Activated CD4-positive, CD25-positive, alpha-beta regulatory T cell treated with anti-CD3 and anti-CD28 coated beads, Interleukin-2, amount 50 U/mL, for 16 hours (primary cell): ENCODE results near the gene CNN3.

Source experiments
- DNase-seq: peaks from one replicate; pipeline ENCODE4 v3.0.0-alpha.2; 2020; ENCODE audit warnings: low read depth, low spot score

The CNN3 gene

GRCh38 chr1:94926915-94927404 is at the start of gene CNN3:
Gene CNN3 (minus strand): TSS chr1:94927110. CDS start chr1:94926894, 216 bp downstream.
- DNase-seq = peak; percentile 26

GRCh38 chr1:94974824-94975223 is 47.9 kb upstream of the CNN3 start:
- DNase-seq = no peak

DNA sequence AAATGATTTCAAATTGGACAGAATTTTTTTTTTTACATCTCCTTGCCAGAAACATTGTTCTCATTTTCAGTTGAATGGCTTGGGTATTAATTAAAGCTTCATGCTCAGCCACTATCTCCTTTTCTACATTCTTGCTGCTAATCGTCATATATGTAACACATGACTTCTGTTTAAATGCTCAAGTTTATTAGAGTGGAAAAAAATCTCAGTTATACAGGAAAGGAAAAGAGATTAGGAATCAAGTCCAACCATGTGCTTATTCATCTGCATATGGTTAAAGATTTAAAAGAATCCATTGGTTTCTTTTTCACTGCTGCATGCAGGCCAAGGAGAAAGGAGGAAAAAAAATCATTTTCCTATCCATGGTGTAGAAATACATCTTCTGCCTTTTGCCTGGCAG is 47.3 kb upstream of the CNN3 start:
- DNase-seq = no peak

- DNase-seq = no peak
These were observed 46.5 kb upstream of the CNN3 start for GRCh38 chr1:94973309-94973922.

- DNase-seq = no peak
These were observed 44.6 kb upstream of the CNN3 start for GRCh38 chr1:94971491-94971924.

DNA sequence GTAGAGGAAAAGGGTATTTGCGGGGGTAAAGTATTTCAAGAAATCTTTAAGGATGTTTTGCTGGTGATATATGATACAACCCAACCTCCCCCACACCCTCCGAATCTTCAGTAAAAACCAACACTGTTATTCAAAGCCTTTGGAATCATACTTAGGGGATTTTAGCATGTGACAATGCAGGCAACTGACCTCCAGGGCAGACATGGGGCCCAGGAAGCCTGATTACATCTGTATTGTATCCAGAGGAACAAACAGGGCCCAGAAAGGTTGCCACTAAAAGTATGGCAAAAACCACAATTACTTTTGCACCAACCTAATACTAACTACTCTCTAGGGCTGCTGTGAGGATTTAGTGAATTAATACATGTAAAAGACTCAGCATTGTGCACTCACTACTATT is 43.9 kb upstream of the CNN3 start:
- DNase-seq = no peak

DNA sequence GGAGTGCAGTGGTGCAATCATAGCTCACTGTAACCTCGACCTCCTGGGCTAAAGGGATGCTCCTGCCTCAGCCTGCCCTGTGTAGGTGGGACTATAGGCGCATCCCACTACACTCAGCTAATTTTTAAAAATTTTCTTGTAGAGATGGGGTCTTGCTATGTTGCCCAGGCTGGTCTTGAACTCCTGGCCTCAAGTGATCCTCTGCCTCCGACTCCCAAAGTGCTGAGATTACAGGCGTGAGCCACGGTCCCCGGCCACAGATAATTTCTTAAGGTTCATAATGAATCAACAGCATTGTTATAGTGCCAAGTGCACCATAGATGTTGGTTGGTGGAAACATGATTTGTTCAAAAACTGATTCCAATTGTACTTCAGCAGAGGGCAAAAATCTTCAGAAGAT is 42.2 kb upstream of the CNN3 start:
- no peak for DNase-seq

DNA sequence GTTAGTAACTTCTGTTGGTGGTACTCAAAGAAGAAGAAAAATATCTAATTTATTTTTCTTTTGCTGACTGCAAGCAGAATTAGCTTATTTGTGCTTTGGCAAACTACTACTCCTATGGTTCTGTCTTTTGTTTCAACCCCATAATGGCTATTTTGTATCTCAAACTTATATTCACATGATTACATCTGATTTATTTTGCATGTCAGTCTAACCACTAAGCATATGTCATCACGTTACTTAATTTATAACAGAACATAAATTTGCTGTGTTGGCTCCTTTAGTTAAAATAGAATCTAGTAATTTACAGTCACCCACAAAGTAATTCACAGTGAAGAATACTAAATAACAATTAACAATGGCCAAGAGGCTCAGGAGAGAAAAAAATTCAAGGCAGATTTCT is 39.1 kb upstream of the CNN3 start:
- DNase-seq = no peak

DNA sequence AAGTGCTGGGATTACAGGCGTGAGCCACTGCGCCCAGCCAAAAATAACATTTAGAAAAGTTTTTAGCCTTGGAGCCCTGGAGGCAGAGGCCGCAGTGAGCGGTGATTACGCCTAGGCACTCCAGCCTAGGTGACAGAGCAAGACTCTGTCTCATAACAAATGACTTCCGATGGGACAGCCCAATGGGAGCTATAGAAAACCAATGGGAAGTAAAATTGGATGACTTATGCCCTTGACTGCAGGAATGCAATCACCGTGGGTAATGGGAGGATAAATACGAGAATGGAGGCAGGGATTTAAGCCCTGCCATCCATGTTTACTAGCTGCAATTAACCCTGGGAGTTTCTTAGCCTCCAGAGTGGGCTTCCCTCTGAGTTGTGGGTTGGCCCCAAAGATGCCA is 37.0 kb upstream of the CNN3 start:
- DNase-seq = no peak

GRCh38 chr1:94962409-94963265 is 35.7 kb upstream of the CNN3 start:
- no peak for DNase-seq

DNA sequence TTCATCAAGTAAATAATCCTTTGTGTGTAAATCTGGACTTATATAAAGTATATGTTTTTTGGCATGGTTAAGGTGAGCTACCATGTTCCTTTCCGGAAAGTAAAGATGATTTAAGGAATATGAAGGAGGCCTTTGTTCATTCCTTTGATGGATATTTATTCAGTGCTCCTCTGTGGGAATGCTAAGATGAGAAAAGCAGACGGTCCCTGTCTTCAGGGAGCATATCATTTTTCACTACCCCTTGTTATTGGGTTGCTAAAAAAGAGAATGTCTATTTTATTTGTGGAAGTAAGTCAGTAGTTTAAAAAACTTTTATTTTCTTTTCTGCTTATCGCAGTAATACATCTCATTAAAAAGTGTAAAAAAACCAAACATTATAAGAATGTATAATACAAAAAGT is 35.1 kb upstream of the CNN3 start:
- DNase-seq = no peak

- DNase-seq = no peak
These were observed 34.7 kb upstream of the CNN3 start for GRCh38 chr1:94961582-94961981.

GRCh38 chr1:94958081-94958480 is 31.2 kb upstream of the CNN3 start:
- no peak for DNase-seq

DNA sequence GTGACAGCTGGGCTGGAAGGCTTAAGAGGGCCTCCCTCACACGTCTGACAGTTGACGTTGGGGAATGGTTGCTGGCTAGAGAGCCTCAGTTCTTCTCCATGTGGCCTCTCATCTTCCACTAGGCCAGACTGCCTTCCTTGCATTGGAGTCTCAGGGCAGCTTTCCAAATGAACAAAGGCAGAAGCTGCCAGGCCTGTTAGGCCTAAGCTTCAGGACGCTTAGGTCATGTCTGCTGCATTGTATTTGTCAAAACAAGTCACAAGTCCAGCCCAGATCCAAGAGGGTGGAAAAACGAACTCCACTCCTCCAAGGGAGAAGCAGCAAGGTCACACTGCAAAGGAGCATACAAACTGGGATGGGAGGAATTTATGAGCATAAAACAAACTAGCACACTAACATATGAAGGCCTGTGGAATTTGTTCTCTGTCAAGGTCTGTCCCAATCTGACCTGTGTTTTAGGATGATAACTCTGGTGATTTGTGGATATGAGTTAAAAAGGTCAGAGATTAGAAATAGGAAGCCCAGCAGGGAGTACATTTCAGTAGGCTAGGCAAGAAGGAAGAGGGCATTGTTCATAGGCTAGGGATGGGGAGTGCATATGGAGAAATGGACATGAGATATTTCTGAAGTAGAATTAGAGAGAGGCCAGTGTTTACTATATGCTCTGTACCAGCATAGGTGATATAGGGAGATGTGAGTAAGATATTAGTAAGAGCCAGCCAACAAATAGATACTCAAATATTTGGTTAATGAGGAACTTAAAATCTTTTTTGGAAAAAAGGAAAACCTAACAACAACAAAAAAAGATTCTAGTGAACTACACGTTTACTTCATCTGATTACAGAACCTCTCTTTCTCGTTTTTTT is 29.1 kb upstream of the CNN3 start:
- no peak for DNase-seq

DNA sequence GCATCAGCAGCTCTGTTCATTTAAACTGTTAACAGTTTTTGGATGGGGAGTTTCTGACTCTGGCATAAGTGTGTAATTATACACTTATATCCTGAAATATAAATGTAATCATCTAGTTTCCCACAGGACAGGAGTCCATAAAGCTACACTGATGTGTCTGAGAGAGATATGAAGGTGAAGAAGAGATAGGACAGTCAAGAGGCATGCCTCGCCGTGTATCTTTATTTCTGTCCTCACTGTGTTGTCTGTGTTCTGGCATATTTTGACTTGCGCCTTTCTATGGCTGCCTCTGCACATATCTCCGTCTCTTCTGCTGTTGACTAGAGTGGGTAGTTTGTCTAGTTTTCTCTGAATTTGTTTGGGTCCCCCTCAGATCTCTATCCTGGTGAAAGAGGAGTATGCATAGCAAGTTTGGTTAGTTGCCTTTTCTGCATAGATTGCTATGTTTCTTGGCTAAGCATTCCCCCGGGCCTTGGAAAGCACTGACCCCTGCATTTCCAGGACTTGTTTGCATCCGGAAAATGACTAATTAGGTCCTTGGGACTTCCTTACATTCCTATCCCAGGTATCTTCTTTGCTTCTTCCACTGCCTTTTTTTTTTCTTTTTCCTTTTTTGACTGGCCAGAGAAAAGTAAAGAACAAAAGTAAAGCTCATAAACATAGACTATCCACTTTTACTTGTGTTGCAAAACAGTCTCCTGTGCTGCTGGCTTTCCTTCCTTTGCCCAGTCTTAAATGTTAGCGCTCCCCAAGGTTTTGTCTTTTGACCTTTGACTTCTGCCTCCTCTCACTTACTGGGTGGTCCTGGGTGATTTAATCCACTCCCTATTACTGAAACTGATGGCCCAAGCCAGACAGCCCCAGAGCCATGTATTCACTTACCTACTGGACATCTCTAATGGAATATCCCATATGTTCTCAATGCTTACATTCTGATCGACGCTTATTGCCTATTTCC is 27.6 kb upstream of the CNN3 start:
- no peak for DNase-seq

DNA sequence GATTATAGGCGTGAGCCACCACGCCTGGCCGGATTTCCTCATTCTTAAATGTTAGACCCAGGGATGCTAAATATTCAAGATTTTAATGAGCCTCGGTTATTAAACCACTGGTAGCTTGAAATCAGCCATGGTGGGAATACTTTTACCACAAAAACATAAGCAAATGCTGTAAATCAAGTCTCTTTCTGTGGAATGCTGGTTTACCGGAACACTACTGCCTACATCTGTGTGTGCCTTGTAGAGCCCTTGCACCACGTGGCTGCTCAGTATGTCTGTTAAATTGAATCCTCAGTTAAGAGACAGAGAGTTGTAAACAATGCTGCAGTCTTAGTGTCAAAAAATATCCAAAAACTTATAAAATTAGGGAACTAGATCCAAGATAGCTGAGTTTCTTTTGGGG is 26.8 kb upstream of the CNN3 start:
- no peak for DNase-seq

GRCh38 chr1:94953107-94953506 is 26.2 kb upstream of the CNN3 start:
- no peak for DNase-seq

GRCh38 chr1:94952539-94952938 is 25.6 kb upstream of the CNN3 start:
- no peak for DNase-seq

DNA sequence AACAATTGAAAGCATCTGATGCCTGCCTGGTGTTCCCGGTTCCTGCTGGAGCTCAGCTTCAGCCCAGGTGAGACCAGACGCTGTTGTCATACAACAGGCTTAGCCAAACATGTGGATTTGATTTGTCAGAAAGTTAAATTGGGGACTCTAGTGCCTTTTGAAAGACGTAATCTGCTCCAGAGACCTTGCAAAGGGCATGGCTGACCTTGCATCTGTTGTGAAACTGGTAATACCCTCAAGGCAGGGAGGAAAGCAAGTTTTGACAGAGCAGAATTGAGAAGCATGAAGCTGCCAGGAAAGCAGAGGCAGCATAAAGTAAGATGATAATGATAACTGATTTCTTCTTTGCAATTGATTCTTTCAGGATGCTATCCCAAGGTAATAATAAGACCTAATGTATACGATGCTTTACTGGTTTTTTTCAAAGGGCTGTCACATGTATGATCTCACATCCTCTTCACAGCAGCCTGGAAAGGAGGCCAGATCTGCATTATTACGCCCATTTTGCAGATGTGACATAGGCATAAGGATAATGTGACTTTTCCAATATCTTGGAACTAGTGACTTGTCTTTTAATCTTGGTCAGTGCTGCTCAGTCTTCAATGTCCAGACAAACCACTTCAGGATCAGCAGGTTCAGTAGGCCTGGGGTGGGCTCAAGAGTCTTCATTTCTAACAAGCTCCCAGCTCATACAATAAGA is 24.7 kb upstream of the CNN3 start:
- DNase-seq = no peak

DNA sequence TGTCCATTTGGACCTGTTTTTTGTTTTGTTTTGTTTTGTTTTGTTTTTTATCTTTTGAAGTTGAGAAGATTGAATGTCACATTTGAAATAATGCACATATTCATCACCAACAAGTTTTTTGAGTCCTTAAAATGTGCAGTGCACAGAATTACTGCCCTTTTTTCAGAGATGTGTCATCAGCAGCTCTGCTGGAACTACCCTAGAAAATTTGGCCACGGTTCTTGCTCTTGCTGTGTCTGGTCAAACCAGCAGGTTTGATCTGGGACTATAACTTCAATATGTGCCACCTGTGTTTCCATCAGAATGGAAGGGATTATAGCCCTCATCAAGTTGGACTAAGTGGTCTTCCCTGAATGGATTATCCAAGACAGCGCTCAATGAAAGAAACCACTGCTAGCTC is 24.1 kb upstream of the CNN3 start:
- no peak for DNase-seq
